GM18502 (cell line): ENCODE measurements around the gene SHMT2.
"Not testable (repeated sequence)": the region's sequence is repeated elsewhere in the genome, so short reads cannot be mapped to it uniquely, and the experiment has no call there.

Experiments used
- ATAC-seq: cut with Tn5 transposase; IDR thresholded peaks from one replicate; pipeline ENCODE4 v1.9.1; 2021; ENCODE audit warnings: mild to moderate bottlenecking; ENCODE audit not compliant: unreplicated experiment, poor library complexity

The SHMT2 gene

GRCh38 chr12:57255916-57256315 lies 26.4 kb downstream of the SHMT2 start:
- no peak for ATAC-seq

- ATAC-seq = no peak
Observed at GRCh38 chr12:57258977-57259970, 29.8 kb downstream of the SHMT2 start.

- ATAC-seq = no peak
Observed at GRCh38 chr12:57260366-57260765, 30.9 kb downstream of the SHMT2 start.

GRCh38 chr12:57261428-57261865 lies 31.9 kb downstream of the SHMT2 start:
- no peak for ATAC-seq

GRCh38 chr12:57262126-57262822 lies 32.8 kb downstream of the SHMT2 start:
- no peak for ATAC-seq

GRCh38 chr12:57263096-57263495 lies 33.6 kb downstream of the SHMT2 start:
- no peak for ATAC-seq

- no peak for ATAC-seq
Observed at GRCh38 chr12:57266681-57267080, 37.2 kb downstream of the SHMT2 start.

GRCh38 chr12:57268264-57268663 lies 38.8 kb downstream of the SHMT2 start:
- no peak for ATAC-seq

GRCh38 chr12:57270966-57271470 lies 41.5 kb downstream of the SHMT2 start:
- ATAC-seq = no peak

- ATAC-seq = no peak
Observed at GRCh38 chr12:57272337-57273151, 43.0 kb downstream of the SHMT2 start.

- no peak for ATAC-seq
Observed at GRCh38 chr12:57273516-57273915, 44.0 kb downstream of the SHMT2 start.

- ATAC-seq = not testable (repeated sequence)
Observed at GRCh38 chr12:57276233-57276632, 46.7 kb downstream of the SHMT2 start.

GRCh38 chr12:57276935-57277563 lies 47.5 kb downstream of the SHMT2 start:
- no peak for ATAC-seq

- ATAC-seq = no peak
Observed at GRCh38 chr12:57278465-57279381, 49.2 kb downstream of the SHMT2 start.

GRCh38 chr12:57280211-57281062 lies 50.9 kb downstream of the SHMT2 start:
- ATAC-seq = peak; percentile 92

- ATAC-seq = not testable (repeated sequence)
Observed at GRCh38 chr12:57282073-57282472, 52.6 kb downstream of the SHMT2 start.
